Neural progenitor cell (in vitro differentiated cells): Measurements from ENCODE around the gene ANKRD23.

ENCODE experiments used
- CTCF ChIP-seq: fragments of 200-600 bp; sonication (generic); IDR thresholded peaks from 2 replicates; pipeline ENCODE4 v1.5.1; 2017; ENCODE audit warnings: antibody characterized with exemption, mild to moderate bottlenecking
- EZH2 ChIP-seq: fragments of 200-600 bp; sonication (generic); IDR thresholded peaks from 2 replicates; pipeline ENCODE4 v1.6.1; 2017; ENCODE audit warnings: antibody characterized with exemption, mild to moderate bottlenecking, moderate library complexity
- EZH2phosphoT487 ChIP-seq: fragments of 200-600 bp; sonication (generic); IDR thresholded peaks from 2 replicates; pipeline ENCODE4 v1.6.1; 2017; ENCODE audit warnings: antibody characterized with exemption

DNA sequence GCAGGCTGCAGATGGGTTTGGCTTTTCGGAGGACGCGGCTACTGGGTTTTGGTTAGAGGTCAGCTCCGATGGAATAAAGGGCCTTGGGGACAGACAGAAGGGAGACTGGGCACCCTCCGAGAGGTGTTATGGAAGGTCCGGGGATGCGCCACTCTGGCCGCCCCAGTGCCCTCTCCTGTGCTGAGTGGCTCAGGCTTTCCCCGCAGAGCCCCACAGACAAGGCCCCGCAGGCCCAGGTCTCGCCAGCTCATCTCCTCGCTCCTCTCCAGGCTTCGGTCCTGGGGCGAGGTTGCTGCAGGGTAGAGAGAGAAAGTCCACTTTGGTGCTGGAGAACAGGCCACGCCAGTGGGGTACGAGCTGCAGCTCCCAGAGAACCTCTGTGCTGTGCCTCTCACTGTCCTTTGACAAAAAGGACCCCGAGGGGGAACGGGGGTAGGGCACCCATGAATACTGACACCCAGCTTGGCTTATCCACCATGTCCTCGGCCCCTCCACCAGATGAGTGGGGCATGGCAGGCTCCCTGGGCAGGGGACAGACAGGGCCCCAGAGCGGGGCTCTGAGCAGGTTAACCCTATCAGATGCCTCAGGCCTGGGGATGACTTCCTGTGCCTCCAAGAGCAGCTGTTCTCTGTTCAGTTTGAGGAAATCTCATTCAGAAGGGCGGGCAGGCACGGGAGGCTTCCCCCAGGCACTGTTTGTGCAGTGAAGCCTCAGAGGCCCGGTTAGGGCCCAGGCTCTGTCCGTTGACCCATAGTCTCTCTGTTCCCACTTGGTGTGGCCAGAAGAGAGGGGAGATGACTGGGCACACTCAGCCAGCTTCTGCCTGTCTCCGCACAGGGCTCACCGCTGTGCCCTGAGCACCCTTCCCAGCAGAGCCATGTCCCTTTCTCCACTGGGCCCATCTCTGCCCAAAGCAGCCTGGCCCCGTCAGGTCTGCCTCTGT lies 43.5 kb downstream of the ANKRD23 start:
- no peak for TF ChIP-seq CTCF
- TF ChIP-seq EZH2phosphoT487, result no peak
- TF ChIP-seq EZH2, result no peak
